HepG2 (cell line): ENCODE data around the gene BTBD17. TPM values are rescaled to one million over a fixed set of nuclear protein-coding genes. Genes with fewer than 3 reads are reported as not detected.
A peak's percentile ranks its signal among the peaks of the same experiment; 100 is the strongest.

Experiments
- BCL6 ChIP-seq: IDR thresholded peaks from 2 replicates; pipeline ENCODE4 v1.6.1; 2016; ENCODE audit warnings: missing genetic modification reagents, missing compliant biosample characterization
- TOPORS ChIP-seq: sonication (generic); formaldehyde crosslinking; IDR thresholded peaks from 2 replicates; pipeline ENCODE4 v1.8.0; 2023; ENCODE audit warnings: mild to moderate bottlenecking, missing genetic modification reagents
- TRIM24 ChIP-seq: sonication (generic); formaldehyde crosslinking; IDR thresholded peaks from 2 replicates; pipeline ENCODE4 v1.8.0; 2022; ENCODE audit warnings: mild to moderate bottlenecking, missing genetic modification reagents
- ZC3H4 ChIP-seq: sonication (generic); formaldehyde crosslinking; IDR thresholded peaks from 2 replicates; pipeline ENCODE4 v1.4.0; 2020; ENCODE audit warnings: missing genetic modification reagents, borderline replicate concordance
- ZFP36 ChIP-seq: fragments of 150-350 bp; IDR thresholded peaks from 2 replicates; pipeline ENCODE4 v1.6.1; 2018; ENCODE audit warnings: borderline replicate concordance, low read length, low read depth; ENCODE audit not compliant: partially characterized antibody
- ZNF296 ChIP-seq: sonication (generic); formaldehyde crosslinking; conservative IDR thresholded peaks from 2 replicates; pipeline ENCODE4 v1.5.0; 2020; ENCODE audit warnings: mild to moderate bottlenecking, missing genetic modification reagents
- ZNF749 ChIP-seq: sonication (generic); formaldehyde crosslinking; IDR thresholded peaks from 2 replicates; pipeline ENCODE4 v1.8.0; 2022; ENCODE audit warnings: mild to moderate bottlenecking, missing genetic modification reagents, moderate library complexity, borderline replicate concordance
- ZNF841 ChIP-seq: sonication (generic); formaldehyde crosslinking; IDR thresholded peaks from 2 replicates; pipeline ENCODE4 v1.8.1; 2023; ENCODE audit warnings: missing genetic modification reagents, borderline replicate concordance
- polyA plus RNA-seq, 8 experiments: library from polyadenylated mRNA; depleted of rRNA in 3 of 8; stranded (reverse) in 7 of 8; unstranded in 1 of 8; fragments of >200 nt; fragmentation: Illumina TruSeq in 4 of 8; extraction: Trizol in 4 of 8; gene quantifications; 2 replicates each; pipeline versions ENCODE4 v1.2.1 to v1.2.3, GENCODE V29; 2011 to 2016; ENCODE audit warnings: low read depth in 4 of 8, missing spikeins in 1 of 8, mixed read lengths in 1 of 8; ENCODE audit not compliant: insufficient read depth in 1 of 8
- total RNA-seq, 5 experiments: library from RNA; depleted of rRNA; stranded (reverse); fragments of >200 nt; fragmentation: Illumina TruSeq; extraction: Trizol; gene quantifications; 2 replicates each; pipeline ENCODE4 v1.2.3, GENCODE V29; 2016; ENCODE audit warnings: low read depth in 1 of 5
- TF ChIP-seq, protein P1 (sequence below): sonication (generic); formaldehyde crosslinking; IDR thresholded peaks from 2 replicates; pipeline ENCODE4 v1.4.0; 2020; ENCODE audit warnings: mild to moderate bottlenecking, missing genetic modification reagents, borderline replicate concordance
- TF ChIP-seq, protein P2 (sequence below): sonication (generic); formaldehyde crosslinking; IDR thresholded peaks from 2 replicates; pipeline ENCODE4 v1.8.0; 2022; ENCODE audit warnings: mild to moderate bottlenecking, missing genetic modification reagents
- TF ChIP-seq, protein P3 (sequence below): sonication (generic); formaldehyde crosslinking; IDR thresholded peaks from 2 replicates; pipeline ENCODE4 v1.5.0; 2020; ENCODE audit warnings: mild to moderate bottlenecking, missing genetic modification reagents
- TF ChIP-seq, protein P4 (sequence below): sonication (generic); formaldehyde crosslinking; IDR thresholded peaks from 2 replicates; pipeline ENCODE4 v1.5.1; 2020; ENCODE audit warnings: mild to moderate bottlenecking, missing genetic modification reagents, moderate library complexity
- TF ChIP-seq, protein P5 (sequence below): sonication (generic); formaldehyde crosslinking; IDR thresholded peaks from 2 replicates; pipeline ENCODE4 v1.8.0; 2022; ENCODE audit warnings: missing genetic modification reagents, mild to moderate bottlenecking, borderline replicate concordance
- TF ChIP-seq, protein P6 (sequence below): sonication (generic); formaldehyde crosslinking; IDR thresholded peaks from 2 replicates; pipeline ENCODE4 v1.4.0; 2020; ENCODE audit warnings: missing genetic modification reagents

The BTBD17 gene
- total and polyA plus RNA-seq, 2 of the 13 experiments (the other 11 are each of a cell fraction or from before 2014, with no cell fraction given), result not detected

DNA sequence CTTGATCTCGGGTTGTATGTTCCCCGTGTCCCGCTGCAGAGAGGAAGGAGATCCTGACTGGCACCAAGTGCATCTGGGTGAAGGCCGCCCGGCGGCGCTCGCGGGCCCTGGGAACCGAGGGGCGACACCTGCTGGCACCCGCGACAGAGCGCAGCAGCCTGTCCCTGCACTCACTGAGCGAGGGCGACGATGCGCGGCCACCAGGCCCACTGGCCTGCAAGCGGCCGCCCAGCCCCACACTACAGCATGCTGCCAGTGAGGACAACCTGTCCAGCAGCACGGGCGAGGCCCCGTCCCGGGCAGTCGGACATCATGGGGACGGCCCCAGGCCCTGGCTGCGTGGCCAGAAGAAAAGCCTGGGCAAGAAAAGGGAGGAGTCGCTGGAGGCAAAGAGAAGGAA, 7.5 kb downstream of the BTBD17 start (continued):
- TF ChIP-seq, protein P1, sequence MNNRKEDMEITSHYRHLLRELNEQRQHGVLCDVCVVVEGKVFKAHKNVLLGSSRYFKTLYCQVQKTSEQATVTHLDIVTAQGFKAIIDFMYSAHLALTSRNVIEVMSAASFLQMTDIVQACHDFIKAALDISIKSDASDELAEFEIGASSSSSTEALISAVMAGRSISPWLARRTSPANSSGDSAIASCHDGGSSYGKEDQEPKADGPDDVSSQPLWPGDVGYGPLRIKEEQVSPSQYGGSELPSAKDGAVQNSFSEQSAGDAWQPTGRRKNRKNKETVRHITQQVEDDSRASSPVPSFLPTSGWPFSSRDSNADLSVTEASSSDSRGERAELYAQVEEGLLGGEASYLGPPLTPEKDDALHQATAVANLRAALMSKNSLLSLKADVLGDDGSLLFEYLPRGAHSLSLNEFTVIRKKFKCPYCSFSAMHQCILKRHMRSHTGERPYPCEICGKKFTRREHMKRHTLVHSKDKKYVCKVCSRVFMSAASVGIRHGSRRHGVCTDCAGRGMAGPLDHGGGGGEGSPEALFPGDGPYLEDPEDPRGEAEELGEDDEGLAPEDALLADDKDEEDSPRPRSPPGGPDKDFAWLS (CRISPR knock-in tag), result no peak
- TF ChIP-seq ZFP36 (no peak), ZNF841 (CRISPR knock-in tag) (no peak), TOPORS (no peak), BCL6 (CRISPR knock-in tag) (no peak), TRIM24 (CRISPR knock-in tag) (no peak), ZC3H4 (CRISPR knock-in tag) (no peak), ZNF749 (no peak), ZNF296 (CRISPR knock-in tag) (no peak)
- TF ChIP-seq, protein P2, sequence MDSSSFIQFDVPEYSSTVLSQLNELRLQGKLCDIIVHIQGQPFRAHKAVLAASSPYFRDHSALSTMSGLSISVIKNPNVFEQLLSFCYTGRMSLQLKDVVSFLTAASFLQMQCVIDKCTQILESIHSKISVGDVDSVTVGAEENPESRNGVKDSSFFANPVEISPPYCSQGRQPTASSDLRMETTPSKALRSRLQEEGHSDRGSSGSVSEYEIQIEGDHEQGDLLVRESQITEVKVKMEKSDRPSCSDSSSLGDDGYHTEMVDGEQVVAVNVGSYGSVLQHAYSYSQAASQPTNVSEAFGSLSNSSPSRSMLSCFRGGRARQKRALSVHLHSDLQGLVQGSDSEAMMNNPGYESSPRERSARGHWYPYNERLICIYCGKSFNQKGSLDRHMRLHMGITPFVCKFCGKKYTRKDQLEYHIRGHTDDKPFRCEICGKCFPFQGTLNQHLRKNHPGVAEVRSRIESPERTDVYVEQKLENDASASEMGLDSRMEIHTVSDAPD, result no peak
- TF ChIP-seq, protein P3, sequence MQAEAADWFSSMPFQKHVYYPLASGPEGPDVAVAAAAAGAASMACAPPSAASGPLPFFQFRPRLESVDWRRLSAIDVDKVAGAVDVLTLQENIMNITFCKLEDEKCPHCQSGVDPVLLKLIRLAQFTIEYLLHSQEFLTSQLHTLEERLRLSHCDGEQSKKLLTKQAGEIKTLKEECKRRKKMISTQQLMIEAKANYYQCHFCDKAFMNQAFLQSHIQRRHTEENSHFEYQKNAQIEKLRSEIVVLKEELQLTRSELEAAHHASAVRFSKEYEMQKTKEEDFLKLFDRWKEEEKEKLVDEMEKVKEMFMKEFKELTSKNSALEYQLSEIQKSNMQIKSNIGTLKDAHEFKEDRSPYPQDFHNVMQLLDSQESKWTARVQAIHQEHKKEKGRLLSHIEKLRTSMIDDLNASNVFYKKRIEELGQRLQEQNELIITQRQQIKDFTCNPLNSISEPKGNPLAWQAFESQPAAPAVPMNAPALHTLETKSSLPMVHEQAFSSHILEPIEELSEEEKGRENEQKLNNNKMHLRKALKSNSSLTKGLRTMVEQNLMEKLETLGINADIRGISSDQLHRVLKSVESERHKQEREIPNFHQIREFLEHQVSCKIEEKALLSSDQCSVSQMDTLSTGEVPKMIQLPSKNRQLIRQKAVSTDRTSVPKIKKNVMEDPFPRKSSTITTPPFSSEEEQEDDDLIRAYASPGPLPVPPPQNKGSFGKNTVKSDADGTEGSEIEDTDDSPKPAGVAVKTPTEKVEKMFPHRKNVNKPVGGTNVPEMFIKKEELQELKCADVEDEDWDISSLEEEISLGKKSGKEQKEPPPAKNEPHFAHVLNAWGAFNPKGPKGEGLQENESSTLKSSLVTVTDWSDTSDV, result no peak
- TF ChIP-seq, protein P4, sequence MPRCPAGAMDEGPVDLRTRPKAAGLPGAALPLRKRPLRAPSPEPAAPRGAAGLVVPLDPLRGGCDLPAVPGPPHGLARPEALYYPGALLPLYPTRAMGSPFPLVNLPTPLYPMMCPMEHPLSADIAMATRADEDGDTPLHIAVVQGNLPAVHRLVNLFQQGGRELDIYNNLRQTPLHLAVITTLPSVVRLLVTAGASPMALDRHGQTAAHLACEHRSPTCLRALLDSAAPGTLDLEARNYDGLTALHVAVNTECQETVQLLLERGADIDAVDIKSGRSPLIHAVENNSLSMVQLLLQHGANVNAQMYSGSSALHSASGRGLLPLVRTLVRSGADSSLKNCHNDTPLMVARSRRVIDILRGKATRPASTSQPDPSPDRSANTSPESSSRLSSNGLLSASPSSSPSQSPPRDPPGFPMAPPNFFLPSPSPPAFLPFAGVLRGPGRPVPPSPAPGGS (CRISPR knock-in tag), result no peak
- TF ChIP-seq, protein P5, sequence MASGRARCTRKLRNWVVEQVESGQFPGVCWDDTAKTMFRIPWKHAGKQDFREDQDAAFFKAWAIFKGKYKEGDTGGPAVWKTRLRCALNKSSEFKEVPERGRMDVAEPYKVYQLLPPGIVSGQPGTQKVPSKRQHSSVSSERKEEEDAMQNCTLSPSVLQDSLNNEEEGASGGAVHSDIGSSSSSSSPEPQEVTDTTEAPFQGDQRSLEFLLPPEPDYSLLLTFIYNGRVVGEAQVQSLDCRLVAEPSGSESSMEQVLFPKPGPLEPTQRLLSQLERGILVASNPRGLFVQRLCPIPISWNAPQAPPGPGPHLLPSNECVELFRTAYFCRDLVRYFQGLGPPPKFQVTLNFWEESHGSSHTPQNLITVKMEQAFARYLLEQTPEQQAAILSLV, result 0 out of 2 replicates have a peak, but pooled peaks have one; percentile 51
- TF ChIP-seq, protein P6, sequence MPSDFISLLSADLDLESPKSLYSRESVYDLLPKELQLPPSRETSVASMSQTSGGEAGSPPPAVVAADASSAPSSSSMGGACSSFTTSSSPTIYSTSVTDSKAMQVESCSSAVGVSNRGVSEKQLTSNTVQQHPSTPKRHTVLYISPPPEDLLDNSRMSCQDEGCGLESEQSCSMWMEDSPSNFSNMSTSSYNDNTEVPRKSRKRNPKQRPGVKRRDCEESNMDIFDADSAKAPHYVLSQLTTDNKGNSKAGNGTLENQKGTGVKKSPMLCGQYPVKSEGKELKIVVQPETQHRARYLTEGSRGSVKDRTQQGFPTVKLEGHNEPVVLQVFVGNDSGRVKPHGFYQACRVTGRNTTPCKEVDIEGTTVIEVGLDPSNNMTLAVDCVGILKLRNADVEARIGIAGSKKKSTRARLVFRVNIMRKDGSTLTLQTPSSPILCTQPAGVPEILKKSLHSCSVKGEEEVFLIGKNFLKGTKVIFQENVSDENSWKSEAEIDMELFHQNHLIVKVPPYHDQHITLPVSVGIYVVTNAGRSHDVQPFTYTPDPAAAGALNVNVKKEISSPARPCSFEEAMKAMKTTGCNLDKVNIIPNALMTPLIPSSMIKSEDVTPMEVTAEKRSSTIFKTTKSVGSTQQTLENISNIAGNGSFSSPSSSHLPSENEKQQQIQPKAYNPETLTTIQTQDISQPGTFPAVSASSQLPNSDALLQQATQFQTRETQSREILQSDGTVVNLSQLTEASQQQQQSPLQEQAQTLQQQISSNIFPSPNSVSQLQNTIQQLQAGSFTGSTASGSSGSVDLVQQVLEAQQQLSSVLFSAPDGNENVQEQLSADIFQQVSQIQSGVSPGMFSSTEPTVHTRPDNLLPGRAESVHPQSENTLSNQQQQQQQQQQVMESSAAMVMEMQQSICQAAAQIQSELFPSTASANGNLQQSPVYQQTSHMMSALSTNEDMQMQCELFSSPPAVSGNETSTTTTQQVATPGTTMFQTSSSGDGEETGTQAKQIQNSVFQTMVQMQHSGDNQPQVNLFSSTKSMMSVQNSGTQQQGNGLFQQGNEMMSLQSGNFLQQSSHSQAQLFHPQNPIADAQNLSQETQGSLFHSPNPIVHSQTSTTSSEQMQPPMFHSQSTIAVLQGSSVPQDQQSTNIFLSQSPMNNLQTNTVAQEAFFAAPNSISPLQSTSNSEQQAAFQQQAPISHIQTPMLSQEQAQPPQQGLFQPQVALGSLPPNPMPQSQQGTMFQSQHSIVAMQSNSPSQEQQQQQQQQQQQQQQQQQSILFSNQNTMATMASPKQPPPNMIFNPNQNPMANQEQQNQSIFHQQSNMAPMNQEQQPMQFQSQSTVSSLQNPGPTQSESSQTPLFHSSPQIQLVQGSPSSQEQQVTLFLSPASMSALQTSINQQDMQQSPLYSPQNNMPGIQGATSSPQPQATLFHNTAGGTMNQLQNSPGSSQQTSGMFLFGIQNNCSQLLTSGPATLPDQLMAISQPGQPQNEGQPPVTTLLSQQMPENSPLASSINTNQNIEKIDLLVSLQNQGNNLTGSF (CRISPR knock-in tag), result no peak
